Measurements from ENCODE around the gene FAM149A. TPM values are rescaled to one million over a fixed set of nuclear protein-coding genes. Genes with fewer than 3 reads are reported as not detected.

Gene FAM149A
- total and polyA plus RNA-seq, 10 donors, result 0.61 to 7.3 (median 3.2) TPM

DNA sequence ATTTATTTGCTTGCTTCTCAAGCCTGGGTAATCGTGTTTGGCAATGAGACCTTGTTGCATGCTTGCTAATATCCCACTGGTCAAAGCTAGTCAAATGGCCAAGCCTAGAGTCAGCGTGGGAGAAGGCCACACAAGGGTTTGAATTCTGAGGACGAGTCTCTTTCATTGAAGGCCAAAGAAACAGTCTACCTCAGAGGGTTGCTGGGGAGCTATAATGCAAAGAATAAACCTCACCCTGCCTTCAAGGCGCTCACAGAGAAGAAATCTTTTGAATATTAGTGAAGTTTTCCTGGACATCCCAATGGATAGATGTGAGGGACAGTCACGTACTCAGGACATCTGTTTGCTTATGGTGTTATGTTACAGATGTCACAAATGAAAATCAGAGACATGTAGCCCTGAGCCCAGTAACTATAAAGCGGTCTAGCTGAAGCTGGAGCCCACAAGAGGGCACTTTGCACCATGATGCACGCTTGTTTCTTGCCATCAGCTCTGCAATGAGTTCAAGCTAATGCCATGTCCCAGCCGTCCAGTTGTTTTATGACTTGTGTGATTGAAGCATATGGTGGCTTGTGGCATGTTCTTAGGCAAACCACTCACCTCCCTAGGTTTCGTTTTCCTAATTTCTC lies 36.6 kb upstream of the FAM149A start:
- intact Hi-C loops (cut with DNase I; ENCODE audit: low total_unique reads), result no loop called here
- peak overlapping the region in 7 of 8 donors; percentile 38 to 68 (median 47) for H3K4me3 ChIP-seq
- TF ChIP-seq, protein P1, sequence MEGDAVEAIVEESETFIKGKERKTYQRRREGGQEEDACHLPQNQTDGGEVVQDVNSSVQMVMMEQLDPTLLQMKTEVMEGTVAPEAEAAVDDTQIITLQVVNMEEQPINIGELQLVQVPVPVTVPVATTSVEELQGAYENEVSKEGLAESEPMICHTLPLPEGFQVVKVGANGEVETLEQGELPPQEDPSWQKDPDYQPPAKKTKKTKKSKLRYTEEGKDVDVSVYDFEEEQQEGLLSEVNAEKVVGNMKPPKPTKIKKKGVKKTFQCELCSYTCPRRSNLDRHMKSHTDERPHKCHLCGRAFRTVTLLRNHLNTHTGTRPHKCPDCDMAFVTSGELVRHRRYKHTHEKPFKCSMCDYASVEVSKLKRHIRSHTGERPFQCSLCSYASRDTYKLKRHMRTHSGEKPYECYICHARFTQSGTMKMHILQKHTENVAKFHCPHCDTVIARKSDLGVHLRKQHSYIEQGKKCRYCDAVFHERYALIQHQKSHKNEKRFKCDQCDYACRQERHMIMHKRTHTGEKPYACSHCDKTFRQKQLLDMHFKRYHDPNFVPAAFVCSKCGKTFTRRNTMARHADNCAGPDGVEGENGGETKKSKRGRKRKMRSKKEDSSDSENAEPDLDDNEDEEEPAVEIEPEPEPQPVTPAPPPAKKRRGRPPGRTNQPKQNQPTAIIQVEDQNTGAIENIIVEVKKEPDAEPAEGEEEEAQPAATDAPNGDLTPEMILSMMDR (IDR thresholded peaks at IDR 0.05 in 8 of 11, conservative IDR thresholded peaks at IDR 0.05 in 3 of 11), result peak in 10 of 11 experiments; percentile 11 to 57 (median 44)
- TF ChIP-seq POLR2A (IDR thresholded peaks at IDR 0.05) (no peak), POLR2AphosphoS5 (IDR thresholded peaks at IDR 0.05) (no peak)
- H3K27me3 ChIP-seq (replicated peaks in 1 of 7), result peaks cover 0 to 15% (median 0%) of the 10 kb centered on the region in 7 donors
- 39 to 47% (median 46%) methylated on average over 9 of the region's 9 CpGs for WGBS, 5 donors
- H3K4me1 ChIP-seq, result peaks cover 0 to 39% (median 17%) of the 10 kb centered on the region in 6 donors
- H3K36me3 ChIP-seq, result no peaks in the 10 kb centered on the region
- peak; percentile 75 for DNase-seq
- H3K9me3 ChIP-seq, result no peaks in the 10 kb centered on the region
- H3K27ac ChIP-seq, result peak overlapping the region in 5 of 8 donors; percentile 58 to 75 (median 69)

DNA sequence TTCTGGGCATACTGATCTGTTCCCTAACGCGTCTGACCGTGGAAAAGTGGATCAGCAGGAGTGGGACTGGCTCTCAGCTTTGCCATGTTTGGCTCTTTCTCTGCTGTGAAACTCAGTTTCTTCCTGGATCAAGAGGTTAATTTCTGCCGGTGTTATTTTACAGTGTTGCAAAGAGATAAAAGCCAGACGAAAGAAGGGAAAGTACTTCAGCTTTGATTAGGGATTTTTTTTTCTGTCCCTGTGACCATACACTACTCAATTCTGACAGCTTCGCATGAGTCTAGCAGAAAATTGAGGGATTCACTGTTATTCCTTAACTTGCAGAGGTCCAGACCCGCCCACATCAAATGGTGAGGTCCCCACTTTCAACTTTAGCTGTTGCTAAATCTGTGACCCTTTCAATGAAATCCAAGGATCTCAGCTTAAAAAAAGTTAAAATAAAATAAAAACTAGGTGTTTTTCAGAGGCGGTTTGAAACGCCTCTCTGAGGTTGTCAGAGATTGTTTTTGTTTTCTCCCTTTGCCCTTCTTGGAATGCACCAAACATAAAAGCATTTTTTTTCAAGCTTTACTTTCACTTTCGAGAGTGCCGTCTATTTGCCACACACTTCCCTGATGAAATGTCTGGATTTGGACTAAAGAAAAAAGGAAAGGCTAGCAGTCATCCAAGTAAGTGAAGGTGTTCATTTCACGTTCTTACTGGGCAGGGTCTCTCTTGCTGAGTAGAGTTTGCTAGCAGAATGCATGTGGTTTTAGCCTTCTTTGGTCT lies 35.7 kb upstream of the FAM149A start, which contains the start of gene TLR3:
TSS of gene TLR3 (plus strand) at position 576 of the 768 bp plus-strand sequence. CDS start 7,464 bp downstream, outside the sequence.
- intact Hi-C loops (cut with DNase I; ENCODE audit: low total_unique reads), result no loop called here
- H3K4me1 ChIP-seq, result peaks cover 0 to 39% (median 17%) of the 10 kb centered on the region in 6 donors
- H3K27ac ChIP-seq, result peak within 1 kb of the TSS; percentile 15 to 75 (median 58)
- TF ChIP-seq, protein P1 (IDR thresholded peaks at IDR 0.05 in 8 of 11, conservative IDR thresholded peaks at IDR 0.05 in 3 of 11), result no peak
- no peak for TF ChIP-seq POLR2A (IDR thresholded peaks at IDR 0.05)
- TF ChIP-seq POLR2AphosphoS5 (IDR thresholded peaks at IDR 0.05), result no peak
- peaks cover 0 to 8% (median 0%) of the 10 kb centered on the region in 7 donors for H3K27me3 ChIP-seq (replicated peaks in 1 of 7)
- WGBS, 5 donors, result 4 to 10% (median 6%) methylated on average over 12 of the region's 12 CpGs
- H3K36me3 ChIP-seq, result no peaks in the 10 kb centered on the region
- no peak for DNase-seq
- H3K9me3 ChIP-seq, result no peaks in the 10 kb centered on the region
- H3K4me3 ChIP-seq, result peak within 1 kb of the TSS; percentile 37 to 68 (median 46)

DNA sequence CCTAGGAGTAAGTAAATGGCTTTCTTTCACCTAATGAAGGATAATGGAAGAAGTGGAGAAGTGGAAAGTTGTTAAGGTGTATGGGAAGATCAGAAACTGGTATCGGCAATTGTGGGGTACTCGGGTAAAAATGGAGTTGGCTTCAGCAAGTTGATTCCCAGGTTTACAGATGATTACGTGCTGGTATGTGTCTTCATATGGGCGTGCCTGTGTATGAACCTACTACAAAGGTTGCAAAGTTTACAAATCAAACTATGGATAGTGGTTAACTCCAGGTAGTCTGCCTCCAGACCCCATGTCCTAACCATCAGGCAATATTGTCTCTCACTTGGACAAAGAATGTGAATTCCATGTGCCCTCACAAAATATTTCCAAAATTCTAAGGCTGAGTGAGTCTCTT lies 34.8 kb upstream of the FAM149A start:
- peaks cover 0 to 44% (median 17%) of the 10 kb centered on the region in 6 donors for H3K4me1 ChIP-seq
- H3K36me3 ChIP-seq, result no peaks in the 10 kb centered on the region
- peak overlapping the region in 3 of 8 donors; percentile 69 to 75 (median 70) for H3K27ac ChIP-seq
- H3K9me3 ChIP-seq, result no peaks in the 10 kb centered on the region
- intact Hi-C loops (cut with DNase I; ENCODE audit: low total_unique reads), result loop anchor here (5.0 kb wide), 1 partner anchor 68 kb away; no protein-coding TSS in a partner anchor
- H3K27me3 ChIP-seq (replicated peaks in 1 of 7), result peaks cover 0 to 8% (median 0%) of the 10 kb centered on the region in 7 donors
- TF ChIP-seq POLR2A (IDR thresholded peaks at IDR 0.05), result no peak
- TF ChIP-seq POLR2AphosphoS5 (IDR thresholded peaks at IDR 0.05), result no peak
- TF ChIP-seq, protein P1 (IDR thresholded peaks at IDR 0.05 in 8 of 11, conservative IDR thresholded peaks at IDR 0.05 in 3 of 11), result no peak
- H3K4me3 ChIP-seq, result peak overlapping the region in 5 of 8 donors; percentile 38 to 68 (median 48)
- DNase-seq, result no peak
- WGBS, 5 donors, result 67 to 93% (median 79%) methylated on average over 4 of the region's 4 CpGs

Measured in spleen (tissue), 11 donors.